Loucy (cell line): Measurements from ENCODE around the gene RHOU.

Experiments
- H2AFZ ChIP-seq: fragments of 200-600 bp; sonication (generic); 2 replicates; pipeline ENCODE4 v1.6.0; 2016; ENCODE audit warnings: antibody characterized with exemption, mild to moderate bottlenecking, low read length, moderate library complexity
- H3F3A ChIP-seq: fragments of 200-600 bp; 2 replicates; pipeline ENCODE4 v1.6.0; 2016; ENCODE audit warnings: antibody characterized with exemption, low read depth, mild to moderate bottlenecking
- H3K27me3 ChIP-seq: fragments of 200-600 bp; sonication (generic); 2 replicates; pipeline ENCODE4 v1.6.1; 2014; ENCODE audit warnings: low read length, mild to moderate bottlenecking; ENCODE audit not compliant: insufficient read depth, poor library complexity, severe bottlenecking
- H3K36me3 ChIP-seq: fragments of 200-600 bp; sonication (generic); 2 replicates; pipeline ENCODE4 v1.6.1; 2016; ENCODE audit warnings: low read length; ENCODE audit not compliant: insufficient read depth
- H3K4me1 ChIP-seq: fragments of 200-600 bp; sonication (generic); 2 replicates; pipeline ENCODE4 v1.5.1; 2014; ENCODE audit warnings: low read length, mild to moderate bottlenecking; ENCODE audit not compliant: insufficient read depth, poor library complexity, severe bottlenecking
- H3K4me2 ChIP-seq: fragments of 200-600 bp; sonication (generic); 2 replicates; pipeline ENCODE4 v1.6.0; 2014; ENCODE audit warnings: antibody characterized with exemption, low read length, low read depth, mild to moderate bottlenecking; ENCODE audit not compliant: poor library complexity, severe bottlenecking
- H3K4me3 ChIP-seq: fragments of 200-600 bp; sonication (generic); 2 replicates; pipeline ENCODE4 v1.5.1; 2014; ENCODE audit warnings: low read length, mild to moderate bottlenecking, mixed read lengths; ENCODE audit not compliant: poor library complexity, severe bottlenecking
- H3K79me2 ChIP-seq: fragments of 200-600 bp; sonication (generic); 2 replicates; pipeline ENCODE4 v1.6.1; 2014; ENCODE audit warnings: low read length; ENCODE audit not compliant: insufficient read depth
- H3K9ac ChIP-seq: fragments of 200-600 bp; sonication (generic); 2 replicates; pipeline ENCODE4 v1.6.0; 2014; ENCODE audit warnings: mild to moderate bottlenecking, low read depth, low read length, moderate library complexity; ENCODE audit not compliant: poor library complexity, severe bottlenecking
- H3K9me2 ChIP-seq: fragments of 200-600 bp; sonication (generic); replicated peaks from 2 replicates; pipeline ENCODE4 v1.6.1; 2016; ENCODE audit warnings: low read depth, low read length, mixed read lengths
- H3K9me3 ChIP-seq: fragments of 200-600 bp; sonication (generic); 2 replicates; pipeline ENCODE4 v1.6.1; 2014; ENCODE audit warnings: mild to moderate bottlenecking, antibody characterized with exemption, low read length, low read depth; ENCODE audit not compliant: insufficient read depth
- H4K20me1 ChIP-seq: fragments of 200-600 bp; sonication (generic); 2 replicates; pipeline ENCODE4 v1.6.0; 2014; ENCODE audit warnings: antibody characterized with exemption, low read length, mild to moderate bottlenecking; ENCODE audit not compliant: insufficient read depth, poor library complexity, severe bottlenecking
- EZH2phosphoT487 ChIP-seq: fragments of 200-600 bp; IDR thresholded peaks from 2 replicates; pipeline ENCODE4 v1.6.1; 2018; ENCODE audit warnings: antibody characterized with exemption, mild to moderate bottlenecking, moderate library complexity, borderline replicate concordance
- TF ChIP-seq, protein P1 (sequence below): fragments of 200-600 bp; sonication (generic); conservative IDR thresholded peaks from 2 replicates; pipeline ENCODE4 v1.5.1; 2014; ENCODE audit warnings: mild to moderate bottlenecking, antibody characterized with exemption, low read length

The RHOU gene

GRCh38 chr1:228766788-228767187 is 31.5 kb downstream of the RHOU start:
- Histone ChIP-seq H2AFZ (no peak overlapping the region), H3K9me3 (no peaks in the 10 kb centered on the region), H3K4me2 (no peak overlapping the region), H4K20me1 (no peaks in the 10 kb centered on the region), H3K79me2 (no peaks in the 10 kb centered on the region), H3K27me3 (no peaks in the 10 kb centered on the region), H3K4me1 (peaks cover 16% of the 10 kb centered on the region), H3K9ac (no peak overlapping the region), H3F3A (no peaks in the 10 kb centered on the region), H3K4me3 (no peak overlapping the region), H3K9me2 (no peaks in the 10 kb centered on the region), H3K36me3 (no peaks in the 10 kb centered on the region)
- TF ChIP-seq, protein P1, sequence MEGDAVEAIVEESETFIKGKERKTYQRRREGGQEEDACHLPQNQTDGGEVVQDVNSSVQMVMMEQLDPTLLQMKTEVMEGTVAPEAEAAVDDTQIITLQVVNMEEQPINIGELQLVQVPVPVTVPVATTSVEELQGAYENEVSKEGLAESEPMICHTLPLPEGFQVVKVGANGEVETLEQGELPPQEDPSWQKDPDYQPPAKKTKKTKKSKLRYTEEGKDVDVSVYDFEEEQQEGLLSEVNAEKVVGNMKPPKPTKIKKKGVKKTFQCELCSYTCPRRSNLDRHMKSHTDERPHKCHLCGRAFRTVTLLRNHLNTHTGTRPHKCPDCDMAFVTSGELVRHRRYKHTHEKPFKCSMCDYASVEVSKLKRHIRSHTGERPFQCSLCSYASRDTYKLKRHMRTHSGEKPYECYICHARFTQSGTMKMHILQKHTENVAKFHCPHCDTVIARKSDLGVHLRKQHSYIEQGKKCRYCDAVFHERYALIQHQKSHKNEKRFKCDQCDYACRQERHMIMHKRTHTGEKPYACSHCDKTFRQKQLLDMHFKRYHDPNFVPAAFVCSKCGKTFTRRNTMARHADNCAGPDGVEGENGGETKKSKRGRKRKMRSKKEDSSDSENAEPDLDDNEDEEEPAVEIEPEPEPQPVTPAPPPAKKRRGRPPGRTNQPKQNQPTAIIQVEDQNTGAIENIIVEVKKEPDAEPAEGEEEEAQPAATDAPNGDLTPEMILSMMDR = no peak
- TF ChIP-seq EZH2phosphoT487 = no peak

- Histone ChIP-seq H2AFZ (no peak overlapping the region), H3K36me3 (no peaks in the 10 kb centered on the region), H3K79me2 (no peaks in the 10 kb centered on the region), H3K9me3 (no peaks in the 10 kb centered on the region), H3K9ac (no peak overlapping the region), H3K9me2 (no peaks in the 10 kb centered on the region), H3K4me3 (no peak overlapping the region), H3K4me1 (peaks cover 16% of the 10 kb centered on the region), H3K4me2 (no peak overlapping the region), H3K27me3 (no peaks in the 10 kb centered on the region), H3F3A (no peaks in the 10 kb centered on the region), H4K20me1 (no peaks in the 10 kb centered on the region)
- TF ChIP-seq, protein P1 = no peak
- no peak for TF ChIP-seq EZH2phosphoT487
Measured at GRCh38 chr1:228767636-228768354, 32.5 kb downstream of the RHOU start.

- Histone ChIP-seq H3K9me3 (no peaks in the 10 kb centered on the region), H3F3A (no peaks in the 10 kb centered on the region), H3K36me3 (no peaks in the 10 kb centered on the region), H3K4me2 (no peak overlapping the region), H4K20me1 (no peaks in the 10 kb centered on the region), H3K79me2 (no peaks in the 10 kb centered on the region), H3K4me3 (no peak overlapping the region), H3K9ac (no peak overlapping the region), H3K9me2 (no peaks in the 10 kb centered on the region), H2AFZ (no peak overlapping the region), H3K4me1 (peaks cover 16% of the 10 kb centered on the region), H3K27me3 (no peaks in the 10 kb centered on the region)
- TF ChIP-seq, protein P1 = no peak
- TF ChIP-seq EZH2phosphoT487 = no peak
Measured at GRCh38 chr1:228768355-228769000, 33.2 kb downstream of the RHOU start.
